Mucosa of descending colon (tissue), 3 donors: ENCODE results near the gene NPY. TPM values are rescaled to one million over a fixed set of nuclear protein-coding genes. Genes with fewer than 3 reads are reported as not detected.

Experiments used
- ATAC-seq: fragments of 200-7000 bp; cut with Tn5 transposase; one replicate; pipeline ENCODE4 v1.9.1; 2020; ENCODE audit warnings: mild to moderate bottlenecking, moderate library complexity
- DNase-seq, 3 donors: peaks; one replicate each; pipeline ENCODE4 v3.0.0-alpha.2; 2020
- H3K36me3 ChIP-seq: fragments of 200-600 bp; one replicate; pipeline ENCODE4 v1.8.0; 2021; ENCODE audit warnings: low read depth, mild to moderate bottlenecking
- H3K4me1 ChIP-seq: fragments of 200-600 bp; one replicate; pipeline ENCODE4 v1.8.0; 2021; ENCODE audit warnings: low read depth, mild to moderate bottlenecking
- H3K4me3 ChIP-seq: fragments of 200-600 bp; one replicate; pipeline ENCODE4 v1.8.0; 2021; ENCODE audit warnings: mild to moderate bottlenecking
- H3K9me3 ChIP-seq: fragments of 200-600 bp; one replicate; pipeline ENCODE4 v1.8.0; 2021; ENCODE audit warnings: mild to moderate bottlenecking
- intact Hi-C, 2 donors: fragments of 100-400 bp; cut with DNase I in 1 of 2; cut with micrococcal nuclease in 1 of 2; formaldehyde crosslinking; loops; one replicate each; pipeline versions ENCODE4 v1.11.0 to v1.11.1; 2022; cut with DNase I, micrococcal nuclease
- total RNA-seq, 3 donors: library from RNA; stranded (reverse); fragmentation: NEBNext Ultra II Directional in 2 of 3; extraction: Animal tissue kit (Norgen Biotek cat#: 25700) in 2 of 3; gene quantifications; one replicate each; pipeline versions ENCODE4 v1.2.1 to v1.2.4, GENCODE V29; 2021 to 2023
- TF ChIP-seq, protein P1 (sequence below): fragments of 200-600 bp; IDR thresholded peaks from one replicate; pipeline ENCODE4 v1.8.0; 2022; ENCODE audit warnings: antibody characterized with exemption, mild to moderate bottlenecking
- donor health status: DM: no; HTN: no; CAD: no; lungs with moderate emphysema.
- donor health status: DM: no; HTN: no; CAD: no.
- donor health status: DM: no; HTN: yes; CAD: no.

NPY gene
- total RNA-seq, 3 donors from 2014 or later = 0.55 to 0.75 TPM; not detected in 1

DNA sequence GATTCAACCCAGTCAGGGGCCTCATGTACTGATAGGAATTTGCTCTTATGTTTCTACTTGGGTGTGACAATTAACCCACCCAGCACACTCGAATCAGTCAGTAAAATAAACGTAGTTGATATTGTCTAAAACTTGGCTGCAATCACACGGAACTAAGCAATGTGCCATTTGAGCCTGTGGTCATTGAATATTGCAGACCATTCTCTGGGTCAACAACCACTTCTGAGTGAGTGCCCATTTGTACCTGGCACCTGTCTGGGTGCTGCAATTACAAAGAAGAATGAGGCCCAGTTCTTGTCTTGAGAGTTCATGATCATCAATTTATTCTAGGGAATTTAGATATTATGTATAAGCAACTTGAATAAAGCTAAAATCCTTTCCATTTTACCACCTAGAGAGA, 29.8 kb downstream of the NPY start:
- TF ChIP-seq, protein P1, sequence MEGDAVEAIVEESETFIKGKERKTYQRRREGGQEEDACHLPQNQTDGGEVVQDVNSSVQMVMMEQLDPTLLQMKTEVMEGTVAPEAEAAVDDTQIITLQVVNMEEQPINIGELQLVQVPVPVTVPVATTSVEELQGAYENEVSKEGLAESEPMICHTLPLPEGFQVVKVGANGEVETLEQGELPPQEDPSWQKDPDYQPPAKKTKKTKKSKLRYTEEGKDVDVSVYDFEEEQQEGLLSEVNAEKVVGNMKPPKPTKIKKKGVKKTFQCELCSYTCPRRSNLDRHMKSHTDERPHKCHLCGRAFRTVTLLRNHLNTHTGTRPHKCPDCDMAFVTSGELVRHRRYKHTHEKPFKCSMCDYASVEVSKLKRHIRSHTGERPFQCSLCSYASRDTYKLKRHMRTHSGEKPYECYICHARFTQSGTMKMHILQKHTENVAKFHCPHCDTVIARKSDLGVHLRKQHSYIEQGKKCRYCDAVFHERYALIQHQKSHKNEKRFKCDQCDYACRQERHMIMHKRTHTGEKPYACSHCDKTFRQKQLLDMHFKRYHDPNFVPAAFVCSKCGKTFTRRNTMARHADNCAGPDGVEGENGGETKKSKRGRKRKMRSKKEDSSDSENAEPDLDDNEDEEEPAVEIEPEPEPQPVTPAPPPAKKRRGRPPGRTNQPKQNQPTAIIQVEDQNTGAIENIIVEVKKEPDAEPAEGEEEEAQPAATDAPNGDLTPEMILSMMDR = no peak
- DNase-seq (no peak), ATAC-seq (no peak)
- H3K4me1 ChIP-seq = no peaks in the 10 kb centered on the region
- intact Hi-C loops = no loop called here
- no peaks in the 10 kb centered on the region for H3K9me3 ChIP-seq
- no peaks in the 10 kb centered on the region for H3K36me3 ChIP-seq
- no peak overlapping the region for H3K4me3 ChIP-seq

DNA sequence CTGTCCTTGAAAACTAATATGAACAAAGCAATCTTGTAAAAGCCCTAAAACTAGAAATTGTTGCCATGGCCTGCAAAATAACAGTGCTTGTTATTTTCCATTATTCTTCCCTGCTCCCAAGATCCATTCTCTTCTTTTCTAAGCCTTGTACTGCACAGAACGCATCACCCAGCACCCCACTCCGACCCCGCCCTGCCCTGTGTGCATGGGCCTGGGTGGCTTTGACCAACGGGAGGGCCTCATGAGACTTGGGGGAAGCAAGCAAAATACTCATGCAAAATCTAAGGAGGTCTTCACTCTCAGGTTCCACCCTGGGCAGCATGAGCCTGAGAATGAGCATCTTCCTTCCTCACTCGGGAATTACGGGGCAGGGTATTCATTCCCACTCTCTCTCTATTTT, 32.4 kb downstream of the NPY start:
- intact Hi-C loops = no loop called here

DNA sequence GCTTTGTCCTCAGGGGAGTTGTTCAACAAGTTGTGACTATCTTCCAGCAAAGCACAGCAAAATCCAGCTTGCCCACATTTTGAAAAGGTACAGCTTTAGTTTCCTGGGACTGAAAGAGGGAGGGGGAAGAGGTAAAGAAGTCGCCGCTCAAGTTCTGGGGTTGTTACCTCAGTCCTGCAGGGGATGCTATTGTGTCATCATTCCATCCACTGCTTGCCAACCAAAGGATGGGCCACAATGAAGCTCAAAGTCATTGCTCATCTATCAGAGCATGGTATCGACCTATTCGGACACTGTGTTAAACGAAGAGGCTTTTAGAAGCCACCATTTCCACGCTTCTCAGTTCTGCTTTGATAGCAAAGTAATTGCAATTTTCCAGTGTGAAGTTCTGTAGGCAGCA, 34.3 kb downstream of the NPY start:
- intact Hi-C loops = no loop called here
- Histone ChIP-seq H3K4me3 (no peak overlapping the region), H3K36me3 (no peaks in the 10 kb centered on the region), H3K4me1 (no peaks in the 10 kb centered on the region), H3K9me3 (no peaks in the 10 kb centered on the region)
- TF ChIP-seq, protein P1 = no peak
- DNase-seq (no peak), ATAC-seq (no peak)

More for the DNA sequence above, 32.4 kb downstream of the NPY start:
- TF ChIP-seq, protein P1 = no peak
- Histone ChIP-seq H3K9me3 (no peaks in the 10 kb centered on the region), H3K36me3 (no peaks in the 10 kb centered on the region), H3K4me1 (no peaks in the 10 kb centered on the region), H3K4me3 (no peak overlapping the region)
- ATAC-seq (no peak), DNase-seq (no peak)

DNA sequence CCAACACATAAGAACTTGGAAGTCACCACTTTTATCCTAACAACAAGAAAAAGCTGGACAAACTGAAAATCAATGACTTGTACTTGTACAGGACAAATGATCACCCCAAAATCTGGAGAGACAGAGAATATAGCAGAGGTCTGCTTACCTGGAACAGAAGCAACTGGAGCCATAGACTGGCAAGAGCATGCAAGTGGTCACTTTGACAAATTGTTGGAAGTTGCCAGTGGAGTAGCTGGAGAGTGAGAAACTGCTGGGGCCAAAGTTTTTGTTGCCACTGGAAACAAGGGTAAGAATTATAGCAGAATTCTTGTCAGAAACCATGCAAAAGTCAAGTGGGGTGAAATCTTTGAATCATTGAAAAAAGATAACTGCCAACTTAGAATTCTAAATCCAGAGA, 35.2 kb downstream of the NPY start:
- TF ChIP-seq, protein P1 = no peak
- intact Hi-C loops = no loop called here
- Histone ChIP-seq H3K4me1 (no peaks in the 10 kb centered on the region), H3K9me3 (no peaks in the 10 kb centered on the region), H3K36me3 (no peaks in the 10 kb centered on the region), H3K4me3 (no peak overlapping the region)
- no peak for DNase-seq
- ATAC-seq = no peak

DNA sequence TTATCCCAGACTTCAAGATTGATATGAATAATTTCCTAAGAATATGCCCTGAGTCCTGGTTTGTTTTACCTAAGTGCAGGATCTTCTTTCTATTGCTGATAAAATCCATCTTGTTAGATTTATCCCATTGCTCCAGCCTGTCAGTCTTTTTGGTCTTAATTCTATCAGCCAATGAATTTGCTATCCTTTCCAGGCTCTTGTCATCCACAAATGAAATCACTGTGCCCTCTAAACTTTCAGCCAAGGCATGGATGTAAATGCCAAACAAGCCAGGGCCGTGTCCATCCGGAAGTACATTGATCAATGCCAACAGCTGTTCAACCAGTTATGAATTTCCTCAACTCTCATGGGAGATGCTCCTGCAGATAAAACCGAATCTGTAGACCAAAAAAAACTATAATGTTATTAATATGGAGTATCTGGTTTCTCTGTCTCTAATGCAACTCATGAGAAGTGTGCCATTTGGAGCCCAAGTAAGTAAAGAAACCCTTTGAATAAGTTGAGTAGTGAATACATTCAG, 40.0 kb downstream of the NPY start:
- Histone ChIP-seq H3K4me1 (no peaks in the 10 kb centered on the region), H3K9me3 (no peaks in the 10 kb centered on the region), H3K36me3 (no peaks in the 10 kb centered on the region), H3K4me3 (no peak overlapping the region)
- DNase-seq (no peak), ATAC-seq (no peak)
- intact Hi-C loops = no loop called here
- TF ChIP-seq, protein P1 = no peak

DNA sequence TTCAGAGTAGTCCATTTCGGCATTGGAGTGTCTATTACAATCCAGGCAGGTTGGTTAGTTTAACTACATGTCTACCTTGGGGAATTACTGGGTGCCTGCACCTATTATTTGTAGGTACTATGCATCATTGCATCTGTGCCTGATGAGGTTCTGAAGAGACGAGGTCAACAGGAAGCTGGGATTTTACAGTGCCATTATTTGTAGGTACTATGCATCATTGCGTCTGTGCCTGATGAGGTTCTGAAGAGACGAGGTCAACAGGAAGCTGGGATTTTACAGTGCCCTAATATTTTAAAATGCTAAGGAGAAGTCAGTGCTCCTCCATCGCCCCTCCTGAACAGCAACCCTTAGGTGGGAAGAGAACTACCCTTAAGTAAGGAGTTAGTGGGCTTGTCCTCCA, 41.7 kb downstream of the NPY start:
- H3K36me3 ChIP-seq = no peaks in the 10 kb centered on the region
- TF ChIP-seq, protein P1 = no peak
- H3K4me1 ChIP-seq = no peaks in the 10 kb centered on the region
- H3K4me3 ChIP-seq = no peak overlapping the region
- intact Hi-C loops = no loop called here
- DNase-seq = no peak
- H3K9me3 ChIP-seq = no peaks in the 10 kb centered on the region
- ATAC-seq = peak; percentile 32
